DOHH2 (cell line): Measurements from ENCODE around the gene DYNC1I2.

Source experiments
- CTCF ChIP-seq: fragments of 200-600 bp; sonication (generic); IDR thresholded peaks from one replicate; pipeline ENCODE4 v1.5.1; 2014; ENCODE audit warnings: antibody characterized with exemption, mild to moderate bottlenecking, low read depth, low read length; ENCODE audit not compliant: poor library complexity, severe bottlenecking
- EZH2phosphoT487 ChIP-seq: fragments of 200-600 bp; sonication (generic); IDR thresholded peaks from 2 replicates; pipeline ENCODE4 v1.6.1; 2017; ENCODE audit warnings: borderline replicate concordance, mild to moderate bottlenecking, antibody characterized with exemption, low read length, moderate library complexity, mixed read lengths

- TF ChIP-seq EZH2phosphoT487: no peak
- no peak for TF ChIP-seq CTCF
These were observed 84.2 kb downstream of the DYNC1I2 start for GRCh38 chr2:171771463-171771862.
